ENCODE measurements around the gene MND1.

Gene MND1

DNA sequence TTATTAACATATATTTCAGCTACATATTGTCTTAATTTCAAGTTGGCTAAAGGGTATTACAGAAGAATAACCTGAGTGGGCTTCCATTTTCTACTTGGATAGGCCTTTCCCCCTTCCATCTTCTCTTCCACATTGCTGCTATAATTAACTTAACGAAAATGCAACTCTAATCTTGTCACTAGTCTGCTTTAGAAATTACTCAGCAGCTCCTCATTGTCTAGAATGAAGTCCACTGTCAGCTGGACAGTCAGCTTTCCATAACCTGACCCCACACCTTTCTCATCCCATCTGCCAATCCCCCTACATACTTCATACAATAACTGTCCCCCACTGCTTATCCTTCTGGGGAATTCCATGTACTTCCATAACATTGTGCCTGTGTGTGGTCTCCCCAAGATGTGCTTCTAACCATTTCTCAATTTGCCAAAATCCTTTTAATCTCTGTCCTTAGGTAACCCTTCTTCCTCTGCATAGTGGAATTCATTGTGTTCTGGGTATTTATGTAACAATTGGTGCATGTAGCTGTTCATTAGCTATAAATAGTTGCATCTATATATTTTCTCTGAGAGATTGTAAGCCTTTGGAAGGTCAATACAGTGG is 4.8 kb downstream of the MND1 start:
- no peak overlapping the region for H4K91ac ChIP-seq (ENCODE audit: low read length)
- H3K4me2 ChIP-seq (ENCODE audit: low read length, poor library complexity, severe bottlenecking), result no peak overlapping the region
- no peak overlapping the region for H3K27ac ChIP-seq (ENCODE audit: low read length, poor library complexity, severe bottlenecking)
- H3K4ac ChIP-seq (ENCODE audit: low read depth in 1 of 2, low read length in 2 of 2), result no peak overlapping the region
- no peak for DNase-seq
- 96% methylated on average over 1 of the region's 1 CpG for WGBS
- no peaks in the 10 kb centered on the region for H3K9me3 ChIP-seq (ENCODE audit: control insufficient read depth, low read length)
- no peak overlapping the region for H3K9ac ChIP-seq (ENCODE audit: low read length)
- H3K14ac ChIP-seq (ENCODE audit: low read length in 2 of 2), result no peak overlapping the region
- H3K18ac ChIP-seq (ENCODE audit: low read depth in 1 of 2, low read length in 2 of 2), result no peak overlapping the region
- H3K4me3 ChIP-seq (ENCODE audit: insufficient read depth in 1 of 2, low read depth in 1 of 2, low read length in 2 of 2), result no peak overlapping the region
- H2BK15ac ChIP-seq (ENCODE audit: low read depth, poor library complexity, severe bottlenecking), result no peak overlapping the region
- H2BK120ac ChIP-seq (ENCODE audit: low read depth, low read length), result no peak overlapping the region
- no peak overlapping the region for H4K8ac ChIP-seq (ENCODE audit: low read length)
- H3K27me3 ChIP-seq (ENCODE audit: control insufficient read depth in 1 of 2, insufficient read depth in 1 of 2, low read length in 2 of 2), result no peaks in the 10 kb centered on the region
- no peaks in the 10 kb centered on the region for H3K36me3 ChIP-seq (ENCODE audit: control insufficient read depth in 1 of 2, insufficient read depth in 2 of 2, low read depth in 1 of 2, low read length in 2 of 2)
- no peak overlapping the region for H3K23ac ChIP-seq (ENCODE audit: low read length in 2 of 2)
- H3K79me1 ChIP-seq (replicated peaks; ENCODE audit: low read length, poor library complexity, severe bottlenecking), result peaks cover 18% of the 10 kb centered on the region
- no peak overlapping the region for H2AFZ ChIP-seq (ENCODE audit: low read depth, low read length)
- H2BK12ac ChIP-seq (ENCODE audit: low read length in 2 of 2), result no peak overlapping the region
- H3K4me1 ChIP-seq (ENCODE audit: control insufficient read depth, insufficient read depth, low read depth, low read length), result peaks cover 4% of the 10 kb centered on the region
- H2BK5ac ChIP-seq (ENCODE audit: low read depth, low read length, poor library complexity, severe bottlenecking), result no peak overlapping the region
- H2AK5ac ChIP-seq (ENCODE audit: low read length, severe bottlenecking), result no peak overlapping the region

DNA sequence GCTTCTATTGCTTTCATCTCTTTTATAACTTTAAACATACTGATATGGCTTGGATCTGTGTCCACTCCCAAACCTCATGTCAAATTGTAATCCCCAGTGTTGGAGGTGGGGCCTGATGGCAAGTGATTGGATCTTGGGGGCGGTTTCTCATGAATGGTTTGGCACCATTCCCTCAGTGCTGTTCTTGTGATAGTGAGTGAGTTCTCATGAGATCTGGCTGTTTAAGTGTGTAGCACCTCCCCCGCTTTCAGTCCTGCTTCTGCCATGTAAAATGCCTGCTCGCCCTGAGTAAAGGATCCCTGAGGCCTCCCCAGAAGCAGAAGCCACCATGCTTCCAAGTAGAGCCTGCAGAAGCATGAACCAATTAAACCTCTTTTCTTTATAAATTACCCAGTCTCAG is 17.7 kb downstream of the MND1 start:
- H3K9ac ChIP-seq (ENCODE audit: low read length), result no peak overlapping the region
- DNase-seq, result no peak
- WGBS, result 97% methylated on average over 3 of the region's 3 CpGs
- no peak overlapping the region for H3K4ac ChIP-seq (ENCODE audit: low read depth in 1 of 2, low read length in 2 of 2)
- no peaks in the 10 kb centered on the region for H3K36me3 ChIP-seq (ENCODE audit: control insufficient read depth in 1 of 2, insufficient read depth in 2 of 2, low read depth in 1 of 2, low read length in 2 of 2)
- no peak overlapping the region for H3K18ac ChIP-seq (ENCODE audit: low read depth in 1 of 2, low read length in 2 of 2)
- no peaks in the 10 kb centered on the region for H3K79me1 ChIP-seq (replicated peaks; ENCODE audit: low read length, poor library complexity, severe bottlenecking)
- H2BK12ac ChIP-seq (ENCODE audit: low read length in 2 of 2), result no peak overlapping the region
- no peak overlapping the region for H4K91ac ChIP-seq (ENCODE audit: low read length)
- no peaks in the 10 kb centered on the region for H3K27me3 ChIP-seq (ENCODE audit: control insufficient read depth in 1 of 2, insufficient read depth in 1 of 2, low read length in 2 of 2)
- no peak overlapping the region for H3K27ac ChIP-seq (ENCODE audit: low read length, poor library complexity, severe bottlenecking)
- H3K14ac ChIP-seq (ENCODE audit: low read length in 2 of 2), result no peak overlapping the region
- H2AFZ ChIP-seq (ENCODE audit: low read depth, low read length), result no peak overlapping the region
- no peak overlapping the region for H2BK120ac ChIP-seq (ENCODE audit: low read depth, low read length)
- peaks cover 2% of the 10 kb centered on the region for H3K4me1 ChIP-seq (ENCODE audit: control insufficient read depth, insufficient read depth, low read depth, low read length)
- H3K23ac ChIP-seq (ENCODE audit: low read length in 2 of 2), result no peak overlapping the region
- H3K4me2 ChIP-seq (ENCODE audit: low read length, poor library complexity, severe bottlenecking), result no peak overlapping the region
- H2BK5ac ChIP-seq (ENCODE audit: low read depth, low read length, poor library complexity, severe bottlenecking), result no peak overlapping the region
- no peak overlapping the region for H2BK15ac ChIP-seq (ENCODE audit: low read depth, poor library complexity, severe bottlenecking)
- H3K9me3 ChIP-seq (ENCODE audit: control insufficient read depth, low read length), result no peaks in the 10 kb centered on the region
- H2AK5ac ChIP-seq (ENCODE audit: low read length, severe bottlenecking), result no peak overlapping the region
- H3K4me3 ChIP-seq (ENCODE audit: insufficient read depth in 1 of 2, low read depth in 1 of 2, low read length in 2 of 2), result no peak overlapping the region
- no peak overlapping the region for H4K8ac ChIP-seq (ENCODE audit: low read length)

DNA sequence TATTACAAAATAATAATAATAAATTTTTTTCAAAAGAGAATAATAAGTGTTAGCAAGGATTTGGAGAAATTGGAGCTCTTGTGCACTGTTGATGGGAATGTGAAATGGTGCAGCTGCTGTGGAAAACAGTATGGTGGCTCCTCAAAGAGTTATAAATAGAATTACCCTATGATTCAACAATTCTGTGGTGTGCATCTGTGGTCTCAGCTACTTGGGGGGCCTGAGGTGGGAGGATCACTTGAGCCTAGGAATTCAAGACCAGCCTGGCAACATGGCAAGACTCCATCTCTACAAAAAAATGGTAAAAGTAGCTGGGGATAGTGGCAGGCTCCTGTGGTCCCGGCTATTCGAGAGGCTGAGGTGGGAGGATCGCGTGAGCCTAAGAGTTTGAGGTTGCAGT is 19.6 kb downstream of the MND1 start:
- peaks cover 2% of the 10 kb centered on the region for H3K4me1 ChIP-seq (ENCODE audit: control insufficient read depth, insufficient read depth, low read depth, low read length)
- H4K91ac ChIP-seq (ENCODE audit: low read length), result no peak overlapping the region
- H2BK120ac ChIP-seq (ENCODE audit: low read depth, low read length), result no peak overlapping the region
- H2BK15ac ChIP-seq (ENCODE audit: low read depth, poor library complexity, severe bottlenecking), result no peak overlapping the region
- no peak overlapping the region for H3K27ac ChIP-seq (ENCODE audit: low read length, poor library complexity, severe bottlenecking)
- no peak overlapping the region for H4K8ac ChIP-seq (ENCODE audit: low read length)
- H3K4me2 ChIP-seq (ENCODE audit: low read length, poor library complexity, severe bottlenecking), result no peak overlapping the region
- H3K79me1 ChIP-seq (replicated peaks; ENCODE audit: low read length, poor library complexity, severe bottlenecking), result no peaks in the 10 kb centered on the region
- DNase-seq, result no peak
- 97% methylated on average over 4 of the region's 4 CpGs for WGBS
- no peaks in the 10 kb centered on the region for H3K36me3 ChIP-seq (ENCODE audit: control insufficient read depth in 1 of 2, insufficient read depth in 2 of 2, low read depth in 1 of 2, low read length in 2 of 2)
- H3K4me3 ChIP-seq (ENCODE audit: insufficient read depth in 1 of 2, low read depth in 1 of 2, low read length in 2 of 2), result no peak overlapping the region
- no peak overlapping the region for H3K9ac ChIP-seq (ENCODE audit: low read length)
- no peaks in the 10 kb centered on the region for H3K9me3 ChIP-seq (ENCODE audit: control insufficient read depth, low read length)
- H3K27me3 ChIP-seq (ENCODE audit: control insufficient read depth in 1 of 2, insufficient read depth in 1 of 2, low read length in 2 of 2), result no peaks in the 10 kb centered on the region
- no peak overlapping the region for H2AK5ac ChIP-seq (ENCODE audit: low read length, severe bottlenecking)
- no peak overlapping the region for H2AFZ ChIP-seq (ENCODE audit: low read depth, low read length)
- no peak overlapping the region for H3K18ac ChIP-seq (ENCODE audit: low read depth in 1 of 2, low read length in 2 of 2)
- H3K4ac ChIP-seq (ENCODE audit: low read depth in 1 of 2, low read length in 2 of 2), result no peak overlapping the region
- no peak overlapping the region for H2BK5ac ChIP-seq (ENCODE audit: low read depth, low read length, poor library complexity, severe bottlenecking)
- H3K23ac ChIP-seq (ENCODE audit: low read length in 2 of 2), result no peak overlapping the region
- H2BK12ac ChIP-seq (ENCODE audit: low read length in 2 of 2), result no peak overlapping the region
- no peak overlapping the region for H3K14ac ChIP-seq (ENCODE audit: low read length in 2 of 2)

GRCh38 chr4:153365003-153365402 is 20.5 kb downstream of the MND1 start:
- Histone ChIP-seq H3K36me3 (ENCODE audit: control insufficient read depth in 1 of 2, insufficient read depth in 2 of 2, low read depth in 1 of 2, low read length in 2 of 2) (no peaks in the 10 kb centered on the region), H4K91ac (ENCODE audit: low read length) (no peak overlapping the region), H2BK120ac (ENCODE audit: low read depth, low read length) (no peak overlapping the region), H3K27ac (ENCODE audit: low read length, poor library complexity, severe bottlenecking) (no peak overlapping the region), H3K4me3 (ENCODE audit: insufficient read depth in 1 of 2, low read depth in 1 of 2, low read length in 2 of 2) (no peak overlapping the region), H3K4me2 (ENCODE audit: low read length, poor library complexity, severe bottlenecking) (no peak overlapping the region), H3K4ac (ENCODE audit: low read depth in 1 of 2, low read length in 2 of 2) (no peak overlapping the region), H4K8ac (ENCODE audit: low read length) (no peak overlapping the region), H3K9ac (ENCODE audit: low read length) (no peak overlapping the region), H3K14ac (ENCODE audit: low read length in 2 of 2) (no peak overlapping the region), H3K18ac (ENCODE audit: low read depth in 1 of 2, low read length in 2 of 2) (no peak overlapping the region), H3K79me1 (replicated peaks; ENCODE audit: low read length, poor library complexity, severe bottlenecking) (no peaks in the 10 kb centered on the region), H3K27me3 (ENCODE audit: control insufficient read depth in 1 of 2, insufficient read depth in 1 of 2, low read length in 2 of 2) (no peaks in the 10 kb centered on the region), H2AK5ac (ENCODE audit: low read length, severe bottlenecking) (no peak overlapping the region), H3K23ac (ENCODE audit: low read length in 2 of 2) (no peak overlapping the region), H3K9me3 (ENCODE audit: control insufficient read depth, low read length) (no peaks in the 10 kb centered on the region), H2BK5ac (ENCODE audit: low read depth, low read length, poor library complexity, severe bottlenecking) (no peak overlapping the region), H2BK15ac (ENCODE audit: low read depth, poor library complexity, severe bottlenecking) (no peak overlapping the region), H2BK12ac (ENCODE audit: low read length in 2 of 2) (no peak overlapping the region), H3K4me1 (ENCODE audit: control insufficient read depth, insufficient read depth, low read depth, low read length) (peaks cover 2% of the 10 kb centered on the region), H2AFZ (ENCODE audit: low read depth, low read length) (no peak overlapping the region)
- WGBS, result 89% methylated on average over 2 of the region's 2 CpGs
- no peak for DNase-seq
